GM12878 (cell line): ENCODE results near the gene APOLD1. TPM values are rescaled to one million over a fixed set of nuclear protein-coding genes. Genes with fewer than 3 reads are reported as not detected.

ENCODE experiments used
- BMI1 ChIP-seq: fragments of 450-650 bp; IDR thresholded peaks from 2 replicates; pipeline ENCODE4 v1.6.1; 2016; ENCODE audit warnings: mild to moderate bottlenecking, moderate library complexity, borderline replicate concordance
- EED ChIP-seq: sonication (generic); IDR thresholded peaks from 2 replicates; pipeline ENCODE4 v1.6.1; 2016; ENCODE audit warnings: antibody characterized with exemption, low read depth
- IKZF2 ChIP-seq, 2 experiments: fragments of 450-650 bp; IDR thresholded peaks; 2 replicates each; pipeline ENCODE4 v1.6.1; 2017; ENCODE audit warnings: mild to moderate bottlenecking in 2 of 2, moderate library complexity in 2 of 2
- LARP7 ChIP-seq: fragments of 450-650 bp; IDR thresholded peaks from 2 replicates; pipeline ENCODE4 v1.6.1; 2017; ENCODE audit warnings: mild to moderate bottlenecking
- MEF2B ChIP-seq: fragments of 450-650 bp; IDR thresholded peaks from 2 replicates; pipeline ENCODE4 v1.6.1; 2018; ENCODE audit warnings: mild to moderate bottlenecking, moderate library complexity; ENCODE audit not compliant: partially characterized antibody, poor library complexity, severe bottlenecking
- RAD51 ChIP-seq: fragments of 450-650 bp; IDR thresholded peaks from 2 replicates; pipeline ENCODE4 v1.6.1; 2016; ENCODE audit warnings: moderate library complexity, mild to moderate bottlenecking, inconsistent platforms
- STAT1 ChIP-seq: fragments of 450-650 bp; conservative IDR thresholded peaks from 2 replicates; pipeline ENCODE4 v1.6.1; 2014; ENCODE audit warnings: antibody characterized with exemption, mild to moderate bottlenecking
- STAT3 ChIP-seq: IDR thresholded peaks from 2 replicates; pipeline ENCODE4 v1.6.1; 2011; ENCODE audit warnings: low read depth, low read length, improper control_type of control experiment
- TARDBP ChIP-seq: IDR thresholded peaks from 2 replicates; pipeline ENCODE4 v1.6.1; 2016; ENCODE audit warnings: borderline replicate concordance
- ZBTB4 ChIP-seq: fragments of 450-650 bp; formaldehyde crosslinking; IDR thresholded peaks from 2 replicates; pipeline ENCODE4 v1.4.0; 2022; ENCODE audit warnings: mild to moderate bottlenecking, moderate library complexity
- ZNF217 ChIP-seq: fragments of 450-650 bp; IDR thresholded peaks from 2 replicates; pipeline ENCODE4 v1.6.1; 2017; ENCODE audit warnings: antibody characterized with exemption, mild to moderate bottlenecking
- ZNF384 ChIP-seq: IDR thresholded peaks from 2 replicates; pipeline ENCODE4 v1.6.1; 2012; ENCODE audit warnings: low read depth, mild to moderate bottlenecking, low read length, improper control_type of control experiment, borderline replicate concordance
- ZNF622 ChIP-seq: fragments of 450-650 bp; IDR thresholded peaks from 2 replicates; pipeline ENCODE4 v1.6.1; 2017; ENCODE audit warnings: mild to moderate bottlenecking, inconsistent platforms
- ZNF687 ChIP-seq: fragments of 450-650 bp; IDR thresholded peaks from 2 replicates; pipeline ENCODE4 v1.6.1; 2017; ENCODE audit warnings: mild to moderate bottlenecking, moderate library complexity
- polyA plus RNA-seq, 11 experiments: library from polyadenylated mRNA; depleted of rRNA in 4 of 11; unstranded in 6 of 11; stranded (reverse) in 5 of 11; fragments of >200 nt; fragmentation: Nextera tagmentation in 4 of 11; fragmentation: Illumina TruSeq in 1 of 11; extraction: Ambion mirVana in 4 of 11; extraction: Trizol in 1 of 11; gene quantifications; 1 replicate in 1 of 11; 2 replicates in 10 of 11; pipeline versions ENCODE4 v1.2.1 to v1.2.3, GENCODE V29; 2011 to 2016; ENCODE audit warnings: inconsistent platforms in 2 of 11, missing spikeins in 2 of 11, low read depth in 1 of 11
- total RNA-seq, 4 experiments: library from RNA; depleted of rRNA in 3 of 4; stranded (reverse); fragments of >200 nt in 3 of 4; fragmentation: Illumina TruSeq in 1 of 4; extraction: Trizol in 1 of 4; gene quantifications; 2 replicates each; pipeline versions ENCODE4 v1.2.1 to v1.2.3, GENCODE V29; 2013 to 2021
- TF ChIP-seq, protein P1 (sequence below): fragments of 450-650 bp; IDR thresholded peaks from 2 replicates; pipeline ENCODE4 v1.6.1; 2016; ENCODE audit warnings: mild to moderate bottlenecking, moderate library complexity, borderline replicate concordance
- TF ChIP-seq, protein P2 (sequence below): IDR thresholded peaks from 2 replicates; pipeline ENCODE4 v1.6.1; 2012; ENCODE audit warnings: low read depth, low read length, improper control_type of control experiment

The APOLD1 gene
- total and polyA plus RNA-seq, 10 of the 15 experiments (the other 5 are each of a cell fraction or from before 2014, with no cell fraction given) = 1.1 to 8.9 (median 4.2) TPM

DNA sequence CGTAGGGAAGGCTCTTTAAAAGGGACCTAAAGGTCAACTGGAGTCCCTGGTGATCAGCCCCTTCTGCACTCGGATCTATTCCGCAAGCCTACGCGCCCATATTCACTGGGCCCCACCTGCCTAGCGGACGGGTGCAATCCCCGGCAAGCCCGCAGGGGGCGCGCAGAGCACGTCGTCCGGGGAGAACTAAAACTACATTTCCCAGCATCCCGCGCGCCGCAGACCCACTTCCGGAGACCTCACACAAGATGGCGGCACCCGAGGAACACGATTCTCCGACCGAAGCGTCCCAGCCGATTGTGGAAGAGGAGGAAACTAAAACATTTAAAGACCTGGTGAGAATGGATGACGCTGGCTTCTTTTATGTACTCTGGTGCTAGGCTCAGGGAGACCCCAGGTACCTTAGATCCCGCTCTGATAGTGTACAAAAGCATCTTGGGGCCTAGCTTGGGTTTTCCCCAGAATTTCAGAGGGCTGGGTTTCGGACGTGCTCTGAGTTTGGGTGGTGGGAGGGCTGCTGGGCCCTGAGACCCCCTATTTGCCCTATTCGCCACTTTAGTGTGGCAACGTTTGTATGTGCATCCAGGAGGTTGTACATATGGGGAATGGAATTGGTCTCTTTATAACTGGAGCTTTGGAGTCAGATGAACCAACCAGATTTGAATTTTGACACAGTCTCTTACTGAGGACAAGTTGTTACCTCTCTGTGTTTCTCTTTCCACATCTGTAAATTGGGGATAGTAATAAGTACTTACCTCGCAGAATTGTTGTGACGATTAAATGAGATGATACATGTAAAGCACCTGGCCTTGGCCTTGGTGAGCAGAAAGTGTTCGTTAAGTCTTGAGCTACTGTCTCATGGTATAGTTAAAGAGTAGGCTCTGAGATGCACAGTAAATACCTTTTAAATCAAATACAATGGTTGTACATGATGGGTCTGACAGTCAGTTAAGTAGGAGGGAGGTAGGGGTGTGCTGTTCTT is 28.0 kb downstream of the APOLD1 start, which contains the start of gene DDX47 (continued):
- TF ChIP-seq, protein P1, sequence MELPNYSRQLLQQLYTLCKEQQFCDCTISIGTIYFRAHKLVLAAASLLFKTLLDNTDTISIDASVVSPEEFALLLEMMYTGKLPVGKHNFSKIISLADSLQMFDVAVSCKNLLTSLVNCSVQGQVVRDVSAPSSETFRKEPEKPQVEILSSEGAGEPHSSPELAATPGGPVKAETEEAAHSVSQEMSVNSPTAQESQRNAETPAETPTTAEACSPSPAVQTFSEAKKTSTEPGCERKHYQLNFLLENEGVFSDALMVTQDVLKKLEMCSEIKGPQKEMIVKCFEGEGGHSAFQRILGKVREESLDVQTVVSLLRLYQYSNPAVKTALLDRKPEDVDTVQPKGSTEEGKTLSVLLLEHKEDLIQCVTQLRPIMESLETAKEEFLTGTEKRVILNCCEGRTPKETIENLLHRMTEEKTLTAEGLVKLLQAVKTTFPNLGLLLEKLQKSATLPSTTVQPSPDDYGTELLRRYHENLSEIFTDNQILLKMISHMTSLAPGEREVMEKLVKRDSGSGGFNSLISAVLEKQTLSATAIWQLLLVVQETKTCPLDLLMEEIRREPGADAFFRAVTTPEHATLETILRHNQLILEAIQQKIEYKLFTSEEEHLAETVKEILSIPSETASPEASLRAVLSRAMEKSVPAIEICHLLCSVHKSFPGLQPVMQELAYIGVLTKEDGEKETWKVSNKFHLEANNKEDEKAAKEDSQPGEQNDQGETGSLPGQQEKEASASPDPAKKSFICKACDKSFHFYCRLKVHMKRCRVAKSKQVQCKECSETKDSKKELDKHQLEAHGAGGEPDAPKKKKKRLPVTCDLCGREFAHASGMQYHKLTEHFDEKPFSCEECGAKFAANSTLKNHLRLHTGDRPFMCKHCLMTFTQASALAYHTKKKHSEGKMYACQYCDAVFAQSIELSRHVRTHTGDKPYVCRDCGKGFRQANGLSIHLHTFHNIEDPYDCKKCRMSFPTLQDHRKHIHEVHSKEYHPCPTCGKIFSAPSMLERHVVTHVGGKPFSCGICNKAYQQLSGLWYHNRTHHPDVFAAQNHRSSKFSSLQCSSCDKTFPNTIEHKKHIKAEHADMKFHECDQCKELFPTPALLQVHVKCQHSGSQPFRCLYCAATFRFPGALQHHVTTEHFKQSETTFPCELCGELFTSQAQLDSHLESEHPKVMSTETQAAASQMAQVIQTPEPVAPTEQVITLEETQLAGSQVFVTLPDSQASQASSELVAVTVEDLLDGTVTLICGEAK = peak; percentile 91
- peak; percentile 27; the same call in 1 of the 2 replicates for TF ChIP-seq RAD51
- 0 out of 2 replicates have a peak, but pooled peaks have one; percentile 30 for TF ChIP-seq STAT3
- TF ChIP-seq TARDBP = peak; percentile 86
- TF ChIP-seq, protein P2, sequence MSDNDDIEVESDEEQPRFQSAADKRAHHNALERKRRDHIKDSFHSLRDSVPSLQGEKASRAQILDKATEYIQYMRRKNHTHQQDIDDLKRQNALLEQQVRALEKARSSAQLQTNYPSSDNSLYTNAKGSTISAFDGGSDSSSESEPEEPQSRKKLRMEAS = peak; percentile 90
- TF ChIP-seq ZBTB4 = no peak
- TF ChIP-seq ZNF217 = no peak
- TF ChIP-seq ZNF622 = no peak
- TF ChIP-seq STAT1 = 0 out of 2 replicates have a peak, but pooled peaks have one; percentile 67
- TF ChIP-seq IKZF2 (IDR thresholded peaks at IDR 0.05) = no peak; a peak in 1 of 4 replicates
- peak; percentile 66 for TF ChIP-seq LARP7
- no peak; the same call in 1 of the 2 replicates for TF ChIP-seq ZNF384
- TF ChIP-seq BMI1 = no peak
- TF ChIP-seq ZNF687 = peak; percentile 43; the same call in 1 of the 2 replicates
- peak; percentile 40; the same call in 1 of the 2 replicates for TF ChIP-seq EED
- TF ChIP-seq MEF2B = no peak
